RWPE2 (cell line): ENCODE measurements around the gene FFAR3.

ENCODE experiments used
- ATAC-seq: fragments of 200-7000 bp; cut with Tn5 transposase; 3 replicates; pipeline ENCODE4 v1.9.1; 2021; ENCODE audit warnings: low read depth
- DNase-seq: peaks from one replicate; pipeline ENCODE4 v3.0.0-alpha.2; 2020; ENCODE audit warnings: low spot score
- H3K27ac ChIP-seq: fragments of 450-650 bp; 2 replicates; pipeline ENCODE4 v1.5.1; 2017; ENCODE audit warnings: mild to moderate bottlenecking; ENCODE audit not compliant: poor library complexity, severe bottlenecking
- H3K27me3 ChIP-seq: fragments of 250-450 bp; sonication (Bioruptor Pico); 2 replicates; pipeline ENCODE4 v1.5.1; 2021; ENCODE audit warnings: mild to moderate bottlenecking, moderate library complexity; ENCODE audit not compliant: insufficient read depth, poor library complexity, severe bottlenecking
- H3K36me3 ChIP-seq: fragments of 250-450 bp; sonication (Bioruptor Pico); 2 replicates; pipeline ENCODE4 v1.5.1; 2020; ENCODE audit warnings: low read depth, mild to moderate bottlenecking, moderate library complexity
- H3K4me1 ChIP-seq: fragments of 250-450 bp; sonication (Bioruptor Pico); 2 replicates; pipeline ENCODE4 v1.5.1; 2021; ENCODE audit warnings: mild to moderate bottlenecking, moderate library complexity; ENCODE audit not compliant: insufficient read depth, poor library complexity, severe bottlenecking
- H3K4me3 ChIP-seq: fragments of 250-450 bp; sonication (Bioruptor Pico); 2 replicates; pipeline ENCODE4 v1.5.1; 2021; ENCODE audit warnings: mild to moderate bottlenecking, moderate library complexity; ENCODE audit not compliant: severe bottlenecking
- H3K9me3 ChIP-seq: fragments of 250-450 bp; sonication (Bioruptor Pico); 2 replicates; pipeline ENCODE4 v1.5.1; 2021; ENCODE audit warnings: mild to moderate bottlenecking, moderate library complexity; ENCODE audit not compliant: severe bottlenecking
- TF ChIP-seq, protein P1 (sequence below): fragments of 450-650 bp; IDR thresholded peaks from one replicate; pipeline ENCODE4 v1.5.1; 2017; ENCODE audit warnings: mild to moderate bottlenecking, moderate library complexity; ENCODE audit not compliant: poor library complexity, severe bottlenecking

Gene FFAR3

DNA sequence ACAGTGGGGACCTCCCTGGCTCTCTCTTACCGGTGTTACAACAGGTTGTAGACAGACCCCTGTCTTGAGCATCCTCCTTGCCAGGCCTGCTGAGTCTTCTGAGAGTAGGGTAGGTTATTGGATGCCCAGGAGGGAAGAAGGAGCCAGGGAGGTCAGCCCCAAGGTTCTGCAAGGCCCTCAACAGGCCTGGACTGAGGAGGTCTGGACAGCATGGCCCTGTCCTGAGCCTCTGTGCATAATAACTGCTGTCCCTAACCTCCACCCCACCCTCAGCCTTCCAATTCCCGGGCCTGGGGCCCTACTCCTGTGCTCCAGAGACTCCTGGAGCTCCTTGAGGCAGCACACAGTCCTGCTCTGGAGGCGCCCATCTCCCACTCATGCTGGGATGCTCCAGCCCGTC lies 28.9 kb upstream of the FFAR3 start:
- Histone ChIP-seq H3K36me3 (no peaks in the 10 kb centered on the region), H3K4me1 (no peaks in the 10 kb centered on the region), H3K27ac (no peak overlapping the region), H3K27me3 (no peaks in the 10 kb centered on the region), H3K4me3 (no peak overlapping the region), H3K9me3 (no peaks in the 10 kb centered on the region)
- ATAC-seq (no peak), DNase-seq (no peak)
- TF ChIP-seq, protein P1, sequence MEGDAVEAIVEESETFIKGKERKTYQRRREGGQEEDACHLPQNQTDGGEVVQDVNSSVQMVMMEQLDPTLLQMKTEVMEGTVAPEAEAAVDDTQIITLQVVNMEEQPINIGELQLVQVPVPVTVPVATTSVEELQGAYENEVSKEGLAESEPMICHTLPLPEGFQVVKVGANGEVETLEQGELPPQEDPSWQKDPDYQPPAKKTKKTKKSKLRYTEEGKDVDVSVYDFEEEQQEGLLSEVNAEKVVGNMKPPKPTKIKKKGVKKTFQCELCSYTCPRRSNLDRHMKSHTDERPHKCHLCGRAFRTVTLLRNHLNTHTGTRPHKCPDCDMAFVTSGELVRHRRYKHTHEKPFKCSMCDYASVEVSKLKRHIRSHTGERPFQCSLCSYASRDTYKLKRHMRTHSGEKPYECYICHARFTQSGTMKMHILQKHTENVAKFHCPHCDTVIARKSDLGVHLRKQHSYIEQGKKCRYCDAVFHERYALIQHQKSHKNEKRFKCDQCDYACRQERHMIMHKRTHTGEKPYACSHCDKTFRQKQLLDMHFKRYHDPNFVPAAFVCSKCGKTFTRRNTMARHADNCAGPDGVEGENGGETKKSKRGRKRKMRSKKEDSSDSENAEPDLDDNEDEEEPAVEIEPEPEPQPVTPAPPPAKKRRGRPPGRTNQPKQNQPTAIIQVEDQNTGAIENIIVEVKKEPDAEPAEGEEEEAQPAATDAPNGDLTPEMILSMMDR: no peak

- Histone ChIP-seq H3K36me3 (no peaks in the 10 kb centered on the region), H3K27me3 (no peaks in the 10 kb centered on the region), H3K4me3 (no peak overlapping the region), H3K27ac (no peak overlapping the region), H3K4me1 (no peaks in the 10 kb centered on the region), H3K9me3 (no peaks in the 10 kb centered on the region)
- no peak for DNase-seq
- TF ChIP-seq, protein P1: no peak
- no peak for ATAC-seq
Measured at GRCh38 chr19:35330475-35330874, 27.8 kb upstream of the FFAR3 start.

GRCh38 chr19:35331551-35332214 lies 26.6 kb upstream of the FFAR3 start:
- no peak overlapping the region for H3K27ac ChIP-seq
- ATAC-seq (no peak), DNase-seq (no peak)
- no peaks in the 10 kb centered on the region for H3K27me3 ChIP-seq
- TF ChIP-seq, protein P1: no peak
- no peak overlapping the region for H3K4me3 ChIP-seq
- H3K36me3 ChIP-seq: no peaks in the 10 kb centered on the region
- no peaks in the 10 kb centered on the region for H3K9me3 ChIP-seq
- H3K4me1 ChIP-seq: no peaks in the 10 kb centered on the region

DNA sequence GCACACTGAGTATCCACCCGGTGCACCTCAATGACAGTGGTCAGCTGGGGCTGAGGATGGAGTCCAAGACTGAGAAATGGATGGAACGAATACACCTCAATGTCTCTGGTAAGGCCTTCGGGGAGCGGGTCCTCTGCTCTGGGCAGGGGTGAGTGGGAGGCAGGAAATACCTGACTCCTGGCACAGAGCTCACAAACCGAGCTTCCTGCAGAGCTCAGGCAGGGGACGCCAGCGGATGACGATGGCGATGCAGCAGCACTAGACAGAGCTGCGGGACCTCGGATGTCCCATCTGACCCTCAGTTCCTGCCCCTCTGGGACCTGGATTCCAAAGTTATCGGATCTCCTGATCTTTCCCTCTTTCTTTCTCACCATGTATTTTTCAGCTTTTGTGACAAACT lies 25.4 kb upstream of the FFAR3 start:
- H3K9me3 ChIP-seq: no peaks in the 10 kb centered on the region
- TF ChIP-seq, protein P1: no peak
- ATAC-seq: no peak
- no peak overlapping the region for H3K4me3 ChIP-seq
- H3K36me3 ChIP-seq: no peaks in the 10 kb centered on the region
- no peaks in the 10 kb centered on the region for H3K4me1 ChIP-seq
- DNase-seq: no peak
- H3K27me3 ChIP-seq: no peaks in the 10 kb centered on the region
- no peak overlapping the region for H3K27ac ChIP-seq

GRCh38 chr19:35334144-35334753 lies 24.0 kb upstream of the FFAR3 start:
- H3K36me3 ChIP-seq: no peaks in the 10 kb centered on the region
- no peaks in the 10 kb centered on the region for H3K4me1 ChIP-seq
- H3K4me3 ChIP-seq: no peak overlapping the region
- H3K27ac ChIP-seq: no peak overlapping the region
- no peak for ATAC-seq
- no peaks in the 10 kb centered on the region for H3K27me3 ChIP-seq
- DNase-seq: no peak
- no peaks in the 10 kb centered on the region for H3K9me3 ChIP-seq
- TF ChIP-seq, protein P1: no peak
